GM19328 (cell line): ENCODE measurements around the gene FXYD3.
A peak's percentile ranks its signal among the peaks of the same experiment; 100 is the strongest.

Experiments used
- ATAC-seq: cut with Tn5 transposase; IDR thresholded peaks from one replicate; pipeline ENCODE4 v1.9.1; 2021; ENCODE audit warnings: mild to moderate bottlenecking, moderate library complexity; ENCODE audit not compliant: unreplicated experiment

The FXYD3 gene

GRCh38 chr19:35115177-35115951 lies at the start of gene FXYD3:
FXYD3 (plus strand) TSS chr19:35115823; CDS start chr19:35119377, 3,554 bp downstream.
- no peak for ATAC-seq

GRCh38 chr19:35066121-35066520 lies 49.5 kb upstream of the FXYD3 start:
- no peak for ATAC-seq

- peak; percentile 60 for ATAC-seq
Observed at GRCh38 chr19:35066691-35067563, 48.7 kb upstream of the FXYD3 start.

GRCh38 chr19:35068941-35069634 lies 46.5 kb upstream of the FXYD3 start:
- no peak for ATAC-seq

- no peak for ATAC-seq
Observed at GRCh38 chr19:35069696-35070095, 45.9 kb upstream of the FXYD3 start.

GRCh38 chr19:35070471-35070870 lies 45.2 kb upstream of the FXYD3 start:
- no peak for ATAC-seq

- ATAC-seq = no peak
Observed at GRCh38 chr19:35073516-35073915, 42.1 kb upstream of the FXYD3 start.

- ATAC-seq = no peak
Observed at GRCh38 chr19:35073941-35074340, 41.7 kb upstream of the FXYD3 start.

- ATAC-seq = no peak
Observed at GRCh38 chr19:35074426-35075201, 41.0 kb upstream of the FXYD3 start.

- ATAC-seq = no peak
Observed at GRCh38 chr19:35075202-35076025, 40.2 kb upstream of the FXYD3 start.

- no peak for ATAC-seq
Observed at GRCh38 chr19:35076026-35076370, 39.6 kb upstream of the FXYD3 start.

- ATAC-seq = no peak
Observed at GRCh38 chr19:35076657-35077056, 39.0 kb upstream of the FXYD3 start.

- ATAC-seq = no peak
Observed at GRCh38 chr19:35077411-35078223, 38.0 kb upstream of the FXYD3 start.

GRCh38 chr19:35079826-35080225 lies 35.8 kb upstream of the FXYD3 start:
- no peak for ATAC-seq

- no peak for ATAC-seq
Observed at GRCh38 chr19:35080613-35081170, 34.9 kb upstream of the FXYD3 start.

- ATAC-seq = no peak
Observed at GRCh38 chr19:35081201-35081600, 34.4 kb upstream of the FXYD3 start.

GRCh38 chr19:35083691-35084508 lies 31.7 kb upstream of the FXYD3 start:
- ATAC-seq = no peak

GRCh38 chr19:35084509-35084762 lies 31.2 kb upstream of the FXYD3 start:
- ATAC-seq = no peak
